Non-pigmented ciliary epithelial cell (primary cell): Measurements from ENCODE around the gene MYLK.
"Not testable (repeated sequence)": the region's sequence is repeated elsewhere in the genome, so short reads cannot be mapped to it uniquely, and the experiment has no call there.

ENCODE experiments used
- DNase-seq: peaks from one replicate; pipeline ENCODE4 v3.0.0-alpha.2; 2010; ENCODE audit warnings: low read depth

The MYLK gene

GRCh38 chr3:123622766-123623165 lies 261.4 kb downstream of the MYLK start:
- DNase-seq: no peak

GRCh38 chr3:123621850-123622189 lies 262.3 kb downstream of the MYLK start:
- no peak for DNase-seq

- DNase-seq: no peak
These were observed 262.8 kb downstream of the MYLK start for GRCh38 chr3:123621186-123621849.

- DNase-seq: no peak
These were observed 263.8 kb downstream of the MYLK start for GRCh38 chr3:123620343-123620742.

- DNase-seq: no peak
These were observed 265.2 kb downstream of the MYLK start for GRCh38 chr3:123618768-123619484.

DNA sequence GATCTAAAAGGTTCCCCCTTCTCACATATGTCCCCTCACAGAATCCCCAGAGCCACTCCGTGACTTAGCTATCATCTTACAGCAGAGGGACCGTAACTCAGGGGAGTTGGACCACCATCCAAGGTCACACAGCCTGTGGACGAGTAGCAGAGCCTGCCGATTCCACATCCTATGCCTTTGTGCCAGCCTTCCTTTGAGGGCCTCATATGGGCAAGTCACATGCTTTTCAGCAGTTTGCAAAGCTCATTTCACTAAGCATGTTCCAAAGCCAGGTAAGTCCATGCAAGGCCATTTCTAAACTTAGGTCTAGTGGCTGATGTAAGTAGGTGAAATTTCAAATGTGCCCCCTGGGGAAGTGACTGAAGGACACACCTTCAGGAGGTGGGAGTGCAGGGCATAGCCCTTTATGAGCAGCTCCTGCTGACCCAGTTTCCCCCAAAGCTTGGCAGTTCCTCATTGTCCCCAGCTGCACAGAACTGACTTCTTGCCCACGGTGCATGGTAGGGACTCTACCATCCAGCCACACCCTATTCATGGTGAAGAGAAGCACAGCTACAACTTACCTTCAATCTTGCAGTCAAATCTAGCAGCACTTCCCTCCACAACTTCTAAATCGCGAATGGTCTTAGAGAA lies 265.9 kb downstream of the MYLK start:
- no peak for DNase-seq

DNA sequence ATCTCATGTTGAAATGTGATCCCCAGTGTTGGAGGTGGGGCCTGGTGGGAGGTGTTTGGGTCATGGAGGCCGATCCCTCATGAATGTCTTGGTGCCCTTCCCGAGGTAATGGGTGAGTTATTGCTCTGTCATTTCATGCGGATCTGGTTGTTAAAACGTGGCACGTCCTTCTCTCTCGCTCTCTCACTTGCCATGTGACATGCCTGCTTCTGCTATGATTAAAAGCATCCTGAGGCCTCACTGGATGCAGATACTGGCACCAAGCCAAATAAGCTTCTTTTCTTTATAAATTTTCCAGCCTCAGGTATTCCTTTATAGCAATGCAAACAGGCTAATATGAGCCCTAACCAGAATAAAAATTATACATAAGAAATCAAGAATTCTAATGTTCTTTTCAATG lies 267.5 kb downstream of the MYLK start:
- no peak for DNase-seq

- DNase-seq: no peak
These were observed 270.6 kb downstream of the MYLK start for GRCh38 chr3:123613543-123613942.

- not testable (repeated sequence) for DNase-seq
These were observed 272.5 kb downstream of the MYLK start for GRCh38 chr3:123611674-123612073.

GRCh38 chr3:123611082-123611481 lies 273.1 kb downstream of the MYLK start:
- DNase-seq: no peak

GRCh38 chr3:123610331-123610730 lies 273.8 kb downstream of the MYLK start:
- no peak for DNase-seq

- no peak for DNase-seq
These were observed 275.1 kb downstream of the MYLK start for GRCh38 chr3:123609063-123609462.

- DNase-seq: no peak
These were observed 275.7 kb downstream of the MYLK start for GRCh38 chr3:123608263-123608937.

DNA sequence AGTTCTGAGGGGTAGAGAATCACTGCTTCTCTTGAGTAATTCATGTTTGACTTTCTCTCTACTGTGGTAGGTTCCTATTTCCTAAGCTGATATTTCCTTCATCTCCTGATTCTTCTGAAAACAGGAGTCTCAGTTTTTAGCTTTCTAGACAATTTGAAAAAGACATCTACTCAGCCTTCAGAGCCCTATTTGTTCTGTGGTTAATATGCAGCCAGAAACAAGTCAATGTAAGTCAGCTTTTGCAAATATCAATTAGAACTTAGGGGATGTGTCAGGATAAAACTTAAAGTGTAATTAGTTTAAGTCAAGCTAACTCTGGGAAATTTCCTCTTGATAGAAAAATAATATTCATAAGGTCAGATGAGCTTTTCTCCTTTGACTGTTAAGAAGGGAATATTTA lies 277.6 kb downstream of the MYLK start:
- no peak for DNase-seq

DNA sequence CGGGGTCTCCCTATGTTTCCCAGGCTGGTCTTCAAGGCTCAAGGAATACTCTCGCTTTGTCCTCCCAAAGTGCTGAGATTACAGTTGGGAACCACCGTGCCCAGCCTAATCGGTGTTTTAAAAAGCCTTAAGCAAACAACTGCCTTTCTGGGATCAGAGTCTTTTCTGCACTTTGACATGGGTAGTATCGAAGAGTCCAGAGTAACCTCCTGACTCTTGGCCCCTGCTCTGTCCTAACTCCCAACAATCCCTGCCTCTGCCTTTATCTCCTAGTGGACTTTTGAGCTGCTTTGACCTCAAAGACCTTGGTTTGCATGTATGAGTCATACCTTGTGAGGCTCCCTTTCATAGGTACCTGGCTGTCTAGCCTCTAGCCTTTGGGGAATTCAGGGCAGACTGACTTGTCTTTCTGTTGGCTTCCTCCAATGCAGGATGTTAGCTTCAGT lies 278.3 kb downstream of the MYLK start:
- DNase-seq: no peak

DNA sequence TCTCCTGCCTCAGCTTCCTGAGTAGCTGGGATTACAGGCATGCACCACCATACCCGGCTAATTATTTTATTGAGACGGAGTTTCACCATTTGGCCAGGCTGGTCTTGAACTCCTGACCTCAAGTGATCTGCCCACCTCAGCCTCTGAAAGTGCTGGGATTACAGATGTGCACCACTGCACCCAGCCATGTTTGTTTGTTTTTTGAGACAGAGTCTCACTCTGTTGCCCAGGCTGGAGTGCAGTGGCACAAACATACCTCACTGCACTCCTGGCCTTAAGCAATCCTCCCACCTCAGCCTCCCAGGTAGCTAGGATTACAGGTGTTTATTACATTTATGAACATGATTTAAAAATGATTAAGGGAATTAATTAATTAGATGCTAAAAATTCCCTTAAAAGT lies 281.0 kb downstream of the MYLK start:
- DNase-seq: not testable (repeated sequence)

DNA sequence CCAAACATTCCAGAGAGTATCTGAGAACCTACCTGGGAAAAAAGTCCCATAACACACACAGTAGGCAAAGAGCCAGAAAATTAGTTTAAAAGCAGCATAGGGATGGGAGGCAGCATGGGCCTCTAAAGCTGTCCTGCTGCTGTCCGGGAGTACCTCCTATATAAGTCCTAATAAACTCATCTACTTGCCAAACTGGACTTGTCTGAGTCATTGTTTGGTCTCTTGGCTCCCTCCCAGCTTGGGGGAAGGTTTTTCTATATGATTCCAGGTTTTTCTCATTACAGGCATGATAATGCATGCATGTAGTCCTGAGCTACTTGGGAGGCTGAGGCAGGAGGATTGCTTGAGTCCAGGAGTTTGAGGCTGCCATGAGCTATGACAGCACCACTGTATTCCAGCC lies 281.8 kb downstream of the MYLK start:
- DNase-seq: peak; percentile 68

DNA sequence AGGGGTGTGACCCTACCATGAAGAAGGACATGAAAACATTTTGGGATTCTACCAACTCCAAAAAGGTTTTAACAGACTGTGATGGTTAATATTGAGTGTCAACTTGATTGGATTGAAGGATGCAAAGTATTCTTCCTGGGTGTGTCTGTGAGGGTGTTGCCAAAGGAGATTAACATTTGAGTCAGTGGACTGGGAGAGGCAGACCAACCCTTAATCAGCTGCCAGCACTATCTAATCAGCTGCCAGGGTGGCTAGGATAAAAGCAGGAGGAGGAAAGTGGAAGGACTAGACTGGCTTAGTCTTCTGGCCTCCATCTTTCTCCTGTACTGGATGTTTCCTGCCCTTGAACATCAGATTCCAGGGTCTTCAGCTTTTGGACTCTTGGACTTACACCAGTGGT lies 283.3 kb downstream of the MYLK start:
- DNase-seq: not testable (repeated sequence)

DNA sequence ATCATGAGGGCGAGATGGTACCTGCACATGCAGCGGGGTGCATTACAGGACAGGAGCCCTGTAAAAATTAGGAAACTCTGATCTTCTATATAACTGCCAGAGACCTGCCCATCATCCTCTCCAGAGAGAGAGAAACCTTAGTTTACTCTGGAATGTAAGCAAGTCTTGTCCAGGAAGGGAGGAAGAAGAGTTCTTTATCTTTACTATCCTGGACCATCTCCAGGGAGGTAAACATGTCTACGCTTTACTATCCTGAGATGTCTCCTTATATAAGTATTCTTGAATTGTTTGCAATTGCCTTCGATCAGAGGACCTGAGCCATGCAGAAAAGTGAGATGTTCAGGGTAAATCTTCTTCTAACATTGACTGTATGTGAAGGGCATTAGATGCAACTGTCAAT lies 286.6 kb downstream of the MYLK start:
- DNase-seq: no peak

GRCh38 chr3:123595396-123596180 lies 288.5 kb downstream of the MYLK start:
- DNase-seq: no peak

- DNase-seq: no peak
These were observed 290.8 kb downstream of the MYLK start for GRCh38 chr3:123593381-123593780.
